HG03558 (cell line): ENCODE measurements around the gene RBP5.
"Not testable (repeated sequence)": the region's sequence is repeated elsewhere in the genome, so short reads cannot be mapped to it uniquely, and the experiment has no call there.

ENCODE experiments used
- ATAC-seq: cut with Tn5 transposase; IDR thresholded peaks from one replicate; pipeline ENCODE4 v1.9.1; 2021; ENCODE audit warnings: moderate number of reproducible peaks; ENCODE audit not compliant: unreplicated experiment; ENCODE audit errors: extremely low read depth

RBP5 gene

GRCh38 chr12:7125632-7126227 lies 3.0 kb downstream of the RBP5 start:
- ATAC-seq: no peak

DNA sequence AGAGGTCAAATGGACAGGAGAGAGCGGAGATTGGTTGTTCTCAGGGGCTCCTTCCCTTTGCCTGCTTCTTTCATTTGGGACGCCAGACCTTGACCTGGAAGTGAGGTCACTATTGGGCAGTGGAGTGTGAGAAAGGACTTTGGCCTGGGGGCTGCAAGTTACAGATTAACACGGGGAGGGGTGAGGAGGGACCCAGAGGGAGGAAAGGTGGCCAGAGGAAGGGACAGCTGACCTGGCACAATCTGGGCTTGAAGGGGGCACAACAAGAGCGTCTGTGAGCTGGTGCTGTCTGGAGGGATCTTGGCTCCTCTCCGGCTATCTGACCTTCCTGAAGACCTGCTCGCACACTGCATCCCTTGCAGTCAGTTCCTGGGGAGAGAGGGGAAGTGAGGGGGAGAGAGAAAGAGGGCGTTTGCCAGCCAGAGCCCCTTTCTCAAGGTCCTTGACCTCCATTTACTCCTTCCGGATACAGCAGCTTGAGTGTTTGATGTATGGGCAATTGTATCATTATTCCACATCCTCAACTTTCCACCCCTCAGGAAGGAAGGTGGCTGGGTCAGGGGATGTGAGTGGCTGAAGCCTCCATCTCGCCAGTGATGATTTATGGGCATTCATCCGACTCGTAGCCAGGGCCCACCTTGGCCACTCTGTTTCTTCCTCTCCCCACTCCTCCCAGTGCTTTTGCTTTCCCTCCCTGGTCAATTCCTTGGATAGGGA lies 4.7 kb downstream of the RBP5 start:
- no peak for ATAC-seq

DNA sequence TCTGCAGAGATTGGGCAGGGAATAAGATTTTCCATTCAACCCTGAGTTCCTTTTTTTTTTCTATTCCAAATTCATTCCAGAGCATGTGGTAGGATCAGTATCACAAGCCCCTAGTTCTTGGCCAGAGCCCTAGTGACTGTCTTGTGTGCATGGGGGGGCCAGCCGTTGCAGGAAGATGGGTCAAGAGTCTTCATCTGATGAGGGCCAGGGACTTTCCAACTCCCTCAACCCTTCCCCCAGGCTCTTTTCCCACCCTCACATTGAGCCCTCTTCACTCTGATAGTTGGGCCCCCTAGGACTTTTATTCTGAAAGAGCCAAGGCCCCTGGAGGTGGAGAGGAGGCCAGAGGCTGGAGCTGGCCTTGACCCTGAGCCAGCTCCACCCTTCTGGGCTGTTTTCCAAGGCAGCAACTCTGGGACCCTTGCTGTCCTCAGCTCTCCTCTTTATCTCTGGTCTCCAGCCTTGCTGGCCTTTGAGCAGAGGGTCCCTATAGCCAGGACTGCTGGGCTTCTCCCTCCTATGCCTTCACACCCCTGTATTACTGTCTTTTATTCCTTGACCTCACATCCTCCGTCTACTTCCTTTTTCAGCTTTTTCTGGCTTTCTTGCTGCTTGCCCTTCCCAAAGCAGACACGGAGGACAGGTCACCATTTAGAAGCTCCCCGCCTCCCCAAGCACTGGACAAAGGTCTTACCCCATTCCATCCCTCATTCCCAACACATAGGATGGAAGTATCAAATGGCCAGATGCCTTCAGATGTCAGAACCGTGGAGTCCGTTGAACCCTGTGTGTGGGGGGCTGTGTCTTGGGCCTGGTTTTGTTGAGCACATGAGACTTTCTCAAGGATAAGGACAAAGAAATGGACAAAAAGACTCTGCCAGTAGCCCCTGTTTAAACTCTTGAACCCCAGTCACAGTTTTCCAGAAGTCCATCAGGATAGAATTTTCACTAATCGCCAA lies 5.6 kb downstream of the RBP5 start:
- no peak for ATAC-seq

- ATAC-seq: no peak
Measured at GRCh38 chr12:7121324-7121723, 7.4 kb downstream of the RBP5 start.

- no peak for ATAC-seq
Measured at GRCh38 chr12:7120166-7120565, 8.5 kb downstream of the RBP5 start.

DNA sequence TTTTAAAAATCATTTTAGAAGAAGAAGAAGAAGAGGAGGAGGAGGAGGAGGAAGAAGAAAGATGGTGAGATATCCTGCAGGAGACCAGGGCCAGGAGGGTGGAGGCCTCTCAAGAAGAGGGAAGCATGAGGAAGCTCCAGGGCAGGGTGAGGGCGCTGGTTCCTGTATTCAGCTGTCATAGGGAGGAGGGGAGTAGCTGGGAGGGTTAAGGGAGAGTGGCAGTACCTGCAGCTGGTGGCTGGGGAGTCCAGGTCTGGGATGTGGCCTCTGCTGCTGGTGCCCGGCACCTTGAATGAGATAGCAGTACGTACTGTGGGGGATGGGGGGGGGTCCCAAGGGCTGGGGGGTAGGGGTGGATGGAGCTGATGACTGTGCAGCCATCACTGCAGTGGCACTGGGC lies 9.8 kb downstream of the RBP5 start:
- ATAC-seq: no peak

GRCh38 chr12:7117670-7118069 lies 11.0 kb downstream of the RBP5 start:
- no peak for ATAC-seq

- ATAC-seq: no peak
Measured at GRCh38 chr12:7116916-7117315, 11.8 kb downstream of the RBP5 start.

DNA sequence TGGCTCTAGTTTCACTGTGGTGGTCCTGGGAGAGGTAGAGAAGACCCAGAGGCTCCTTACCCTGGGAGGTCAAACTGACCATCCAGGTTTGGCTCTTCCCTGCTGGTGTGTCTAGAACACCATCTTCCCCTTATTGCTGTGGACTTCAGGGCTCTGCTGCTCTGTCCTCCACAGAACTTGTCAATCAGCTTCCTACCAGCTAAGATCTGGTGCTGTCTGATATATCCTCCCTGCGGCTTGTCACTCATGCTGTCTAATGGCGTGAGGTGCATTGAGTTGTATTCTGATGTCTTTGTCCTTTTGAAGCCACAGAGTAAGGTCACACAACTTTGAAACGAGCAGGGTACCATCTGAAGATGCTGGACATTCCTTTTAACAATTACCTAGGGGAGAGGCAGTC lies 12.5 kb downstream of the RBP5 start:
- no peak for ATAC-seq

DNA sequence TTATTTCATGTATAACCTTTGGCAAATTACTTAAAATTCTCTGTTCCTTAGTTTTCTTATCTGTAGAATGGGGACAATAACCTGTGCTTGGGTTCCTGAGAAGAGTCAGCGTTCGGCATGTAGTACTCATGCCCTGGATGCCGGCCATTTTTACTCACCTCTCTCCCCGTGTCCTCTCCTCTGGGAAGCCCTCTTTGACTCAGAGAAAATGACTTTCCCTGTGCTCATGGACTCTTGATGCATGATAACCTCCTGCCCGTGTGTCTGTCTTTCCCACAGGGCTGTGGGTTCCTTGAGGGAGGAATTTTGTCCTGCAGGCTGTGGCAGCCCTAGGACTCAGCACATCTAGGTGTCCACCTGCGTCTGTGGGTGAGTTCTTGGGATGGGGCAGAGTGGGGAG lies 13.8 kb downstream of the RBP5 start:
- ATAC-seq: no peak

DNA sequence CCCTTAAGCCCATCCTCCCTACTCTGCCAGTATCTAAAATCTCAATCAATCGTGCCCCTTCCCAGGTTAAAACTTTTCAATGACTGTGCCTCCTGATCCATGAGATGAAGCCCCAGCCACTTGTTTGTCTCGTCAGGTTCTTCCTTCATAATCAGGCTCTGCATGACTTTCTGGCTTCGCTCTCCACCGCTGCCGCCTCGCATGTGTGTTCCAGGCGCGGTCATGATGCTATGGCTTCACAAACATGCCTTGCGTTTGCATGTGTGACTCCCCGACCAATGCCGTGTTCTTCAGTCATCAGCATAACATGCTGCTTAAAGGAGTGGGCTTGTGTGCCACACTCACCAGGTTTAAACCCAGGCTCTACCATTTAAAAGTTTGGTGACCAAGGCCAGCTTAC lies 14.7 kb downstream of the RBP5 start:
- ATAC-seq: no peak

DNA sequence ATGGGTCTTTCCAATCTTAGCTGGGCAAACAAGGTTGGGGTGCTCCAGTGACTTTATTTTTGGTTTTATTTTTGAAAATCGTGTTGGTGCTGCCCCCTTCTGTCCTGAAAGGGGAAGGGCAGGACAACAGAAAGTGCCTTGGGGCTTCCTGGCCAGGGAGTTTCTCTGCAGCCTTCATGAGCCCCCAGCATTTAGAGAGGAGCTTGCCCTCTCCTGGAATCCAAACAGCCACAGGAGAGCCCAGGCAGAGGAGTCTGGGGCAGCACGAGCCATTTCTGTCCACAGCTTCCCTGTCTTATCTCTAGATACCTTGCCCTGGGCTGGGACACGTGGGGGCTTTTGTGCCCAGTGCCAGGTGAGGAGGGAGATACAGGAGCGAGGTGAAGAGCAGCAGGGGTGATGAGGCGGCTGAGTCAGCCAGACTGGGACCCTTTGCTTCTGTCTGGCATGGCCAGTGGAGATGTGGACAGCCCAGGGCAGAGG lies 15.3 kb downstream of the RBP5 start:
- no peak for ATAC-seq

- no peak for ATAC-seq
Measured at GRCh38 chr12:7112041-7112440, 16.6 kb downstream of the RBP5 start.

GRCh38 chr12:7110661-7111060 lies 18.0 kb downstream of the RBP5 start:
- ATAC-seq: no peak

GRCh38 chr12:7109572-7109920 lies 19.1 kb downstream of the RBP5 start:
- ATAC-seq: no peak

DNA sequence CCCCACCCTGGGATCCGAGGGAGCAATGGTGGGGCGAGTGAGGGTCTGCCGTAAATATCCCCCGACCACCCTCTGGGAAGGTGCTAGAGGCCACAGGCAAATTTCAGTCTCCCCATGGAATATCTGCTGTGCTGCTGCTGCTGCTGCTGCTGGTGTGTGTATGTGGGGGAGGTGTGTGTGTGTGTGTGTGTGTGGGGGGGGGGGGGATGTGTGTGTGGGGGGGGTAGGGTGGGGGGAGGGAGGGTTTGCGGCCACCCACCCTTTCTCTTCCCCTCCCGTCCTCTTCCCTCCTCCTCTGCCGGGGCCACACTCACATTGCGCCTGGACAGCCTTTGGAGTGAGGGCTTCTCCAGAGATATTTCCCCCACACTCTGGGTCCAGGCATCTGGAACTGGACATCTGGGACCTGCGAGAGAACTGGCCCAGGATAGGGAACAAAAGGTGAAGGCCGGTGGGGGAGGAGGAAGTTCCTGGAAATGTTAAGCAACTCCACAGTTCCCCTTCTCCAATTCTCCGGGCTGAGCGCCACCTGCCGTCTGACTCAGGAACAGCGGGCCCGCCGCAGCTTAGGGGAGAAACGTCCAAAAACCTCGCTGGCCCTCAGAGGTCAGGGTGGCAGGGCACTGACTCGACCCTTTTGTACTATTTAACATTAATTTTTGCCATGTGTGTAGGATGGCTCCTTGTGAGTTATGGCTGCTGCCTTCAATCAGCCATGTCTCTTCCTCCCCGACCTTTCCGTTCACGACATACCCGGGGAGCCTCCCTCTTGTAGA lies 19.7 kb downstream of the RBP5 start, which contains the start of gene C1RL:
TSS of gene C1RL (minus strand) at position 419 of the 776 bp plus-strand sequence. CDS start at position 385, 34 bp downstream.
- ATAC-seq: no peak

- peak; percentile 53 for ATAC-seq
Measured at GRCh38 chr12:7108003-7108795, 20.5 kb downstream of the RBP5 start.

- ATAC-seq: no peak
Measured at GRCh38 chr12:7107636-7108002, 21.1 kb downstream of the RBP5 start.

DNA sequence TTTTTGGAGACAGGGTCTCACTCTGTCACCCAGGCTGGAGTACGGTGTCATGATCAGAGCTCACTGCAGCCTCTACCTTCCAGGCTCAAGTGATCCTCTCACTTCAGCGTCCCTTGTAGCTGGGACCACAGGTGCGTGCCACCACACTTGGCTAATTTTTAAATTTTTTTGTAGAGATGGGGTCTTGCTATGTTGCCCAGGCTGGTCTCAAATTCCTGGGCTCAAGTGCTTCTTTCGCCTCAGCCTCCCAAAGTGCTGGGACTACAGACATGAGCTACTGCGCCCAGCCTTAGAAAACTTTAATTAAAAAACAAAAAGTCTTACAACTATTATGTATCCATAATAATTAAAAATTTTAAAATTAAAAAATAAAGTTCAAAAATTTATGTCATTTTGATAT lies 21.5 kb downstream of the RBP5 start:
- ATAC-seq: not testable (repeated sequence)
